ENCODE measurements around the gene RASAL2.
"Not testable (repeated sequence)": the region's sequence is repeated elsewhere in the genome, so short reads cannot be mapped to it uniquely, and the experiment has no call there.

RASAL2 gene

GRCh38 chr1:178500936-178501554 lies 407.1 kb downstream of the RASAL2 start:
- POLR2A ChIA-PET, result no interaction called here
- DNase-seq (ENCODE audit: extremely low spot score), result no peak

GRCh38 chr1:178501705-178502329 lies 407.9 kb downstream of the RASAL2 start:
- TF ChIP-seq CTBP1 (IDR thresholded peaks at IDR 0.05; ENCODE audit: borderline replicate concordance) (no peak), FOXA1 (IDR thresholded peaks at IDR 0.05) (no peak), BHLHE40 (IDR thresholded peaks at IDR 0.05; ENCODE audit: borderline replicate concordance) (no peak), PKNOX1 (IDR thresholded peaks at IDR 0.05) (no peak), HDGF (IDR thresholded peaks at IDR 0.05; ENCODE audit: borderline replicate concordance) (no peak), FOXM1 (IDR thresholded peaks at IDR 0.05; ENCODE audit: borderline replicate concordance) (no peak)
- CTCF ChIA-PET, result interaction anchor here (0.6 to 2.3 kb wide), 17 partner anchors 9 to 202 kb away, joined by 3 to 12 read pairs (median 4); partner anchors contain the start of gene TEX35
- peak; percentile 89 for DNase-seq (ENCODE audit: extremely low spot score)
- POLR2A ChIA-PET, result no interaction called here

More at GRCh38 chr1:178500936-178501554, 407.1 kb downstream of the RASAL2 start:
- TF ChIP-seq FOXM1 (IDR thresholded peaks at IDR 0.05; ENCODE audit: borderline replicate concordance) (no peak), ZNF384 (IDR thresholded peaks at IDR 0.05) (no peak), SP1 (IDR thresholded peaks at IDR 0.05) (no peak), TARDBP (IDR thresholded peaks at IDR 0.05) (no peak), ARNT (IDR thresholded peaks at IDR 0.05) (no peak), FOXA1 (IDR thresholded peaks at IDR 0.05) (no peak), L3MBTL2 (conservative IDR thresholded peaks at IDR 0.05) (no peak), FOXK2 (IDR thresholded peaks at IDR 0.05) (no peak), CTBP1 (IDR thresholded peaks at IDR 0.05; ENCODE audit: borderline replicate concordance) (no peak)
- CTCF ChIA-PET, result interaction anchor here (1.1 to 2.3 kb wide), 13 partner anchors 9 to 201 kb away, joined by 3 to 12 read pairs (median 4); partner anchors contain the start of gene TEX35

- ChIA-PET CTCF (interaction anchor here (0.6 to 2.3 kb wide), 17 partner anchors 10 to 202 kb away, joined by 3 to 12 read pairs (median 4); partner anchors contain the start of gene TEX35), POLR2A (no interaction called here)
- DNase-seq (ENCODE audit: extremely low spot score), result no peak
- TF ChIP-seq L3MBTL2 (conservative IDR thresholded peaks at IDR 0.05) (no peak), NFRKB (IDR thresholded peaks at IDR 0.05) (no peak), SP1 (IDR thresholded peaks at IDR 0.05) (no peak)
Measured at GRCh38 chr1:178502330-178502714, 408.4 kb downstream of the RASAL2 start.

- DNase-seq (ENCODE audit: extremely low spot score), result no peak
- ChIA-PET CTCF (interaction anchor here (0.6 kb wide), 1 partner anchor 260 kb away, joined by 3 read pairs; no protein-coding TSS in a partner anchor), POLR2A (no interaction called here)
- TF ChIP-seq HDGF (IDR thresholded peaks at IDR 0.05; ENCODE audit: borderline replicate concordance) (no peak), FOXK2 (IDR thresholded peaks at IDR 0.05) (no peak), PKNOX1 (IDR thresholded peaks at IDR 0.05) (no peak), SUZ12 (IDR thresholded peaks at IDR 0.05) (no peak), ELF4 (IDR thresholded peaks at IDR 0.05) (no peak), CTBP1 (IDR thresholded peaks at IDR 0.05; ENCODE audit: borderline replicate concordance) (no peak), ZNF384 (IDR thresholded peaks at IDR 0.05) (no peak), LEF1 (IDR thresholded peaks at IDR 0.05; ENCODE audit: borderline replicate concordance) (no peak)
Measured at GRCh38 chr1:178502856-178503255, 409.0 kb downstream of the RASAL2 start.

GRCh38 chr1:178503316-178503715 lies 409.4 kb downstream of the RASAL2 start:
- POLR2A ChIA-PET; DNase-seq (ENCODE audit: extremely low spot score): not testable (repeated sequence)
- CTCF ChIA-PET, result interaction anchor here (0.6 kb wide), 2 partner anchors 193 to 261 kb away, joined by 3 read pairs; no protein-coding TSS in a partner anchor

GRCh38 chr1:178503849-178504248 lies 409.9 kb downstream of the RASAL2 start:
- TF ChIP-seq CTBP1 (IDR thresholded peaks at IDR 0.05; ENCODE audit: borderline replicate concordance), result no peak
- POLR2A ChIA-PET, result no interaction called here
- CTCF ChIA-PET, result interaction anchor here (0.6 kb wide), 2 partner anchors 193 to 199 kb away, joined by 3 read pairs; no protein-coding TSS in a partner anchor
- DNase-seq (ENCODE audit: extremely low spot score), result no peak

GRCh38 chr1:178504286-178504685 lies 410.4 kb downstream of the RASAL2 start:
- ChIA-PET POLR2A (no interaction called here), CTCF (interaction anchor here (0.6 kb wide), 1 partner anchor 200 kb away, joined by 3 read pairs; no protein-coding TSS in a partner anchor)
- TF ChIP-seq ARNT (IDR thresholded peaks at IDR 0.05) (no peak), BHLHE40 (IDR thresholded peaks at IDR 0.05; ENCODE audit: borderline replicate concordance) (no peak), CTBP1 (IDR thresholded peaks at IDR 0.05; ENCODE audit: borderline replicate concordance) (no peak), L3MBTL2 (conservative IDR thresholded peaks at IDR 0.05) (no peak), FOXK2 (IDR thresholded peaks at IDR 0.05) (no peak), SP1 (IDR thresholded peaks at IDR 0.05) (no peak), LEF1 (IDR thresholded peaks at IDR 0.05; ENCODE audit: borderline replicate concordance) (no peak), ELF4 (IDR thresholded peaks at IDR 0.05) (no peak), FOXA1 (IDR thresholded peaks at IDR 0.05) (no peak)
- no peak for DNase-seq (ENCODE audit: extremely low spot score)

All from HEK293T (cell line).